GM23338 (cell line): ENCODE data around the gene CHST12. TPM values are rescaled to one million over a fixed set of nuclear protein-coding genes. Genes with fewer than 3 reads are reported as not detected.

Experiments
- ATAC-seq: fragments of 200-7000 bp; cut with Tn5 transposase; 3 replicates; pipeline ENCODE4 v1.9.1; 2020
- DNase-seq: peaks from one replicate; pipeline ENCODE4 v3.0.0-alpha.2; 2015; ENCODE audit warnings: low spot score
- H2AFZ ChIP-seq: fragments of 200-600 bp; sonication (generic); 2 replicates; pipeline ENCODE4 v1.8.0; 2016; ENCODE audit warnings: antibody characterized with exemption, mild to moderate bottlenecking, moderate library complexity
- H3F3A ChIP-seq: fragments of 200-600 bp; sonication (generic); replicated peaks from 2 replicates; pipeline ENCODE4 v1.8.0; 2017; ENCODE audit warnings: antibody characterized with exemption, mixed run types, low read depth
- H3K27ac ChIP-seq: fragments of 200-600 bp; sonication (generic); 2 replicates; pipeline ENCODE4 v1.6.1; 2016; ENCODE audit warnings: low read depth
- H3K27me3 ChIP-seq: fragments of 200-600 bp; sonication (generic); 2 replicates; pipeline ENCODE4 v1.8.0; 2016; ENCODE audit warnings: mild to moderate bottlenecking, mixed run types, moderate library complexity; ENCODE audit not compliant: insufficient read depth
- H3K36me3 ChIP-seq: fragments of 200-600 bp; sonication (generic); 2 replicates; pipeline ENCODE4 v1.8.0; 2016; ENCODE audit warnings: mild to moderate bottlenecking; ENCODE audit not compliant: insufficient read depth
- H3K4me1 ChIP-seq: fragments of 200-600 bp; sonication (generic); 2 replicates; pipeline ENCODE4 v1.8.0; 2016; ENCODE audit warnings: mild to moderate bottlenecking, moderate library complexity; ENCODE audit not compliant: insufficient read depth
- H3K4me2 ChIP-seq: fragments of 200-600 bp; sonication (generic); 2 replicates; pipeline ENCODE4 v1.7.1; 2017; ENCODE audit warnings: mixed run types
- H3K4me3 ChIP-seq: fragments of 200-600 bp; sonication (generic); 2 replicates; pipeline ENCODE4 v1.6.1; 2016; ENCODE audit warnings: mixed run types
- H3K79me2 ChIP-seq: fragments of 200-600 bp; sonication (generic); replicated peaks from 2 replicates; pipeline ENCODE4 v1.8.0; 2017; ENCODE audit warnings: mild to moderate bottlenecking; ENCODE audit not compliant: insufficient read depth
- H3K9me2 ChIP-seq: fragments of 200-600 bp; sonication (generic); 2 replicates; pipeline ENCODE4 v1.8.0; 2017; ENCODE audit not compliant: insufficient read depth
- H4K20me1 ChIP-seq: fragments of 200-600 bp; sonication (generic); replicated peaks from 2 replicates; pipeline ENCODE4 v1.8.0; 2017; ENCODE audit warnings: mild to moderate bottlenecking; ENCODE audit not compliant: insufficient read depth
- H3K27ac Mint-ChIP-seq: 2 replicates; pipeline ENCODE4 v1.8.0; 2020; ENCODE audit warnings: inconsistent platforms, mild to moderate bottlenecking, moderate library complexity, mixed read lengths
- H3K27me3 Mint-ChIP-seq: 3 replicates; pipeline ENCODE4 v1.8.0; 2022; ENCODE audit warnings: low read depth, mild to moderate bottlenecking, moderate library complexity, mixed read lengths, inconsistent platforms; ENCODE audit not compliant: insufficient read depth, poor library complexity
- H3K36me3 Mint-ChIP-seq: 3 replicates; pipeline ENCODE4 v1.8.0; 2021; ENCODE audit warnings: low read depth, mild to moderate bottlenecking, inconsistent platforms, moderate library complexity, mixed read lengths
- H3K4me1 Mint-ChIP-seq: 3 replicates; pipeline ENCODE4 v1.8.0; 2020; ENCODE audit warnings: mild to moderate bottlenecking, inconsistent platforms, mixed read lengths
- H3K4me3 Mint-ChIP-seq: 3 replicates; pipeline ENCODE4 v1.8.0; 2021; ENCODE audit warnings: moderate library complexity, mild to moderate bottlenecking, inconsistent platforms, mixed read lengths
- H3K9me3 Mint-ChIP-seq: 3 replicates; pipeline ENCODE4 v1.8.0; 2020; ENCODE audit warnings: moderate library complexity, mild to moderate bottlenecking, inconsistent platforms, mixed read lengths
- CREB1 ChIP-seq: fragments of 250-450 bp; sonication (Bioruptor Pico); IDR thresholded peaks from 2 replicates; pipeline ENCODE4 v1.5.0; 2020; ENCODE audit warnings: low read depth, mild to moderate bottlenecking, moderate library complexity
- CTCF ChIP-seq, 2 experiments: fragments of 200-600 bp in 1 of 2; sonication (generic) in 1 of 2; conservative IDR thresholded peaks; 2 replicates each; pipeline versions ENCODE4 v1.5.1 to v1.6.1; 2016 to 2017; ENCODE audit warnings: antibody characterized with exemption in 2 of 2, low read depth in 2 of 2, mild to moderate bottlenecking in 2 of 2, moderate library complexity in 1 of 2
- EZH2phosphoT487 ChIP-seq: fragments of 200-600 bp; sonication (generic); IDR thresholded peaks from one replicate; pipeline ENCODE4 v1.8.1; 2018; ENCODE audit warnings: antibody characterized with exemption; ENCODE audit not compliant: unreplicated experiment
- JUNB ChIP-seq: IDR thresholded peaks from one replicate; pipeline ENCODE4 v1.6.1; 2016; ENCODE audit warnings: antibody characterized with exemption; ENCODE audit not compliant: unreplicated experiment
- NANOG ChIP-seq: IDR thresholded peaks from 2 replicates; pipeline ENCODE4 v1.6.1; 2016; ENCODE audit warnings: antibody characterized with exemption, borderline replicate concordance
- POLR2AphosphoS5 ChIP-seq: IDR thresholded peaks from 2 replicates; pipeline ENCODE4 v1.6.1; 2016; ENCODE audit warnings: antibody characterized with exemption, low read depth
- STAT1 ChIP-seq: IDR thresholded peaks from one replicate; pipeline ENCODE4 v1.6.1; 2016; ENCODE audit warnings: antibody characterized with exemption; ENCODE audit not compliant: unreplicated experiment
- ZNF114 ChIP-seq: fragments of 250-450 bp; sonication (Bioruptor Pico); IDR thresholded peaks from 2 replicates; pipeline ENCODE4 v1.5.0; 2020; ENCODE audit warnings: mild to moderate bottlenecking, moderate library complexity
- ZNF331 ChIP-seq: fragments of 250-450 bp; sonication (Bioruptor Pico); IDR thresholded peaks from 2 replicates; pipeline ENCODE4 v1.5.0; 2020; ENCODE audit warnings: low read depth, mild to moderate bottlenecking, moderate library complexity
- ZNF462 ChIP-seq: fragments of 250-450 bp; sonication (Bioruptor Pico); IDR thresholded peaks from 2 replicates; pipeline ENCODE4 v1.5.0; 2020; ENCODE audit warnings: mild to moderate bottlenecking, moderate library complexity
- polyA plus RNA-seq: library from polyadenylated mRNA; unstranded; fragments of >200 nt; fragmentation: Nextera tagmentation; extraction: Ambion mirVana; gene quantifications from 2 replicates; pipeline ENCODE4 v1.2.1, GENCODE V29; 2016
- total RNA-seq: library from RNA; depleted of rRNA; stranded (reverse); fragments of >200 nt; shearing (Covaris generic); gene quantifications from 2 replicates; pipeline ENCODE4 v1.2.3, GENCODE V29; 2014

CHST12 gene
- total and polyA plus RNA-seq, 2 experiments from 2014 or later, result 10.1 to 14.6 TPM

- no peaks in the 10 kb centered on the region for H3K36me3 ChIP-seq
- no peak overlapping the region for H3K4me3 ChIP-seq
- H3F3A ChIP-seq, result no peaks in the 10 kb centered on the region; the same call in 1 of the 2 replicates
- H4K20me1 ChIP-seq, result no peaks in the 10 kb centered on the region
- H3K9me3 Mint-ChIP-seq, result no peaks in the 10 kb centered on the region
- no peak overlapping the region for H3K27ac Mint-ChIP-seq
- peaks cover 5% of the 10 kb centered on the region; the same call in 1 of the 3 replicates for H3K36me3 Mint-ChIP-seq
- no peak overlapping the region for H2AFZ ChIP-seq
- no peak overlapping the region for H3K27ac ChIP-seq
- ATAC-seq (no peak), DNase-seq (no peak)
- no peak overlapping the region for H3K4me2 ChIP-seq
- H3K4me1 Mint-ChIP-seq, result no peaks in the 10 kb centered on the region; the same call in 2 of the 3 replicates
- peaks cover 6% of the 10 kb centered on the region for H3K27me3 Mint-ChIP-seq
- no peaks in the 10 kb centered on the region for H3K27me3 ChIP-seq
- no peak overlapping the region for H3K4me3 Mint-ChIP-seq
- TF ChIP-seq POLR2AphosphoS5 (no peak), ZNF331 (CRISPR knock-in tag) (no peak), EZH2phosphoT487 (no peak), CTCF (conservative IDR thresholded peaks at IDR 0.05; ENCODE audit: low read depth in 2 of 2) (no peak), ZNF462 (CRISPR knock-in tag) (no peak), STAT1 (no peak), CREB1 (CRISPR knock-in tag) (no peak), JUNB (no peak), NANOG (no peak), ZNF114 (CRISPR knock-in tag) (no peak)
- no peaks in the 10 kb centered on the region for H3K9me2 ChIP-seq
- H3K4me1 ChIP-seq, result no peaks in the 10 kb centered on the region
- H3K79me2 ChIP-seq, result no peaks in the 10 kb centered on the region
Measured at GRCh38 chr7:2445898-2446555, 42.6 kb downstream of the CHST12 start.
